Measurements from ENCODE around the gene G6PC2.

- no peak for TF ChIP-seq ZNF274 (IDR thresholded peaks at IDR 0.05; ENCODE audit: low read depth, low read length)
- no peak for TF ChIP-seq YY1 (IDR thresholded peaks at IDR 0.05; ENCODE audit: insufficient read depth, insufficient read length)
- TF ChIP-seq SUZ12 (IDR thresholded peaks at IDR 0.05; ENCODE audit: extremely low read depth, insufficient read depth, insufficient read length) = no peak
These were observed 6.4 kb upstream of the G6PC2 start for GRCh38 chr2:168894720-168895119.

Measured in NT2/D1 (cell line).